ENCODE measurements around the gene SMARCA1. TPM values are rescaled to one million over a fixed set of nuclear protein-coding genes. Genes with fewer than 3 reads are reported as not detected.

Gene SMARCA1
- total and polyA plus RNA-seq, 2 of the 13 experiments (the other 11 are each of a cell fraction or from before 2014, with no cell fraction given), result 97.7 to 145 TPM

DNA sequence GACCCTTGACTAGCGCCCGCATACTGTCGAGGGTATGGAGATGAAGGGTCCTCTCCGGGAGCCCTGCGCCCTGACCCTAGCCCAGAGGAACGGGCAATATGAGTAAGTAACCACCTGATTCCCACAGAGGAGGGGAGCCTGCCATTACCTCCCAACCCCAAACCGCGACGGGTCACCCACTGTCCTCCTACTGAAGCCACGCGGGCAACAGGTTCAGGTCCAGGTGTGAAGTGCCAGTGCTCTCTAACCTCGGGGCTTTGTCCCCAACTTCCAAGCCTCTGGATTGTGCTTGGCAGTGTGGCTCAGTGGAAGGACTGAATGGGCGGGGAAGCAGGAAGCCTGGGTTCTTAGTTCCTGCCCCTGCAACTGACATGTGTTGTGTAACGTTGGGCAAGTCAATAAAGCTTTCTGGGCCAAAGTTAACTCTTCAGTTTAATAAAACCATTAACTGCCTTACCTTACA, 17.5 kb upstream of the SMARCA1 start (continued):
- TF ChIP-seq, protein P1, sequence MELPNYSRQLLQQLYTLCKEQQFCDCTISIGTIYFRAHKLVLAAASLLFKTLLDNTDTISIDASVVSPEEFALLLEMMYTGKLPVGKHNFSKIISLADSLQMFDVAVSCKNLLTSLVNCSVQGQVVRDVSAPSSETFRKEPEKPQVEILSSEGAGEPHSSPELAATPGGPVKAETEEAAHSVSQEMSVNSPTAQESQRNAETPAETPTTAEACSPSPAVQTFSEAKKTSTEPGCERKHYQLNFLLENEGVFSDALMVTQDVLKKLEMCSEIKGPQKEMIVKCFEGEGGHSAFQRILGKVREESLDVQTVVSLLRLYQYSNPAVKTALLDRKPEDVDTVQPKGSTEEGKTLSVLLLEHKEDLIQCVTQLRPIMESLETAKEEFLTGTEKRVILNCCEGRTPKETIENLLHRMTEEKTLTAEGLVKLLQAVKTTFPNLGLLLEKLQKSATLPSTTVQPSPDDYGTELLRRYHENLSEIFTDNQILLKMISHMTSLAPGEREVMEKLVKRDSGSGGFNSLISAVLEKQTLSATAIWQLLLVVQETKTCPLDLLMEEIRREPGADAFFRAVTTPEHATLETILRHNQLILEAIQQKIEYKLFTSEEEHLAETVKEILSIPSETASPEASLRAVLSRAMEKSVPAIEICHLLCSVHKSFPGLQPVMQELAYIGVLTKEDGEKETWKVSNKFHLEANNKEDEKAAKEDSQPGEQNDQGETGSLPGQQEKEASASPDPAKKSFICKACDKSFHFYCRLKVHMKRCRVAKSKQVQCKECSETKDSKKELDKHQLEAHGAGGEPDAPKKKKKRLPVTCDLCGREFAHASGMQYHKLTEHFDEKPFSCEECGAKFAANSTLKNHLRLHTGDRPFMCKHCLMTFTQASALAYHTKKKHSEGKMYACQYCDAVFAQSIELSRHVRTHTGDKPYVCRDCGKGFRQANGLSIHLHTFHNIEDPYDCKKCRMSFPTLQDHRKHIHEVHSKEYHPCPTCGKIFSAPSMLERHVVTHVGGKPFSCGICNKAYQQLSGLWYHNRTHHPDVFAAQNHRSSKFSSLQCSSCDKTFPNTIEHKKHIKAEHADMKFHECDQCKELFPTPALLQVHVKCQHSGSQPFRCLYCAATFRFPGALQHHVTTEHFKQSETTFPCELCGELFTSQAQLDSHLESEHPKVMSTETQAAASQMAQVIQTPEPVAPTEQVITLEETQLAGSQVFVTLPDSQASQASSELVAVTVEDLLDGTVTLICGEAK (IDR thresholded peaks at IDR 0.05), result peak; percentile 23; the same call in 1 of the 2 replicates
- TF ChIP-seq, protein P1 (CRISPR knock-in tag; IDR thresholded peaks at IDR 0.05), result peak; percentile 96
- no peak for TF ChIP-seq GATA4 (IDR thresholded peaks at IDR 0.05; ENCODE audit: borderline replicate concordance, low read depth)
- TF ChIP-seq, protein P2, sequence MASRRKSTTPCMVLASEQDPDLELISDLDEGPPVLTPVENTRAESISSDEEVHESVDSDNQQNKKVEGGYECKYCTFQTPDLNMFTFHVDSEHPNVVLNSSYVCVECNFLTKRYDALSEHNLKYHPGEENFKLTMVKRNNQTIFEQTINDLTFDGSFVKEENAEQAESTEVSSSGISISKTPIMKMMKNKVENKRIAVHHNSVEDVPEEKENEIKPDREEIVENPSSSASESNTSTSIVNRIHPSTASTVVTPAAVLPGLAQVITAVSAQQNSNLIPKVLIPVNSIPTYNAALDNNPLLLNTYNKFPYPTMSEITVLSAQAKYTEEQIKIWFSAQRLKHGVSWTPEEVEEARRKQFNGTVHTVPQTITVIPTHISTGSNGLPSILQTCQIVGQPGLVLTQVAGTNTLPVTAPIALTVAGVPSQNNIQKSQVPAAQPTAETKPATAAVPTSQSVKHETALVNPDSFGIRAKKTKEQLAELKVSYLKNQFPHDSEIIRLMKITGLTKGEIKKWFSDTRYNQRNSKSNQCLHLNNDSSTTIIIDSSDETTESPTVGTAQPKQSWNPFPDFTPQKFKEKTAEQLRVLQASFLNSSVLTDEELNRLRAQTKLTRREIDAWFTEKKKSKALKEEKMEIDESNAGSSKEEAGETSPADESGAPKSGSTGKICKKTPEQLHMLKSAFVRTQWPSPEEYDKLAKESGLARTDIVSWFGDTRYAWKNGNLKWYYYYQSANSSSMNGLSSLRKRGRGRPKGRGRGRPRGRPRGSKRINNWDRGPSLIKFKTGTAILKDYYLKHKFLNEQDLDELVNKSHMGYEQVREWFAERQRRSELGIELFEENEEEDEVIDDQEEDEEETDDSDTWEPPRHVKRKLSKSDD (CRISPR knock-in tag; IDR thresholded peaks at IDR 0.05; ENCODE audit: low read depth), result no peak
- TF ChIP-seq NFKBIZ (CRISPR knock-in tag; IDR thresholded peaks at IDR 0.05), result no peak
- no peak for TF ChIP-seq SIX4 (CRISPR knock-in tag; IDR thresholded peaks at IDR 0.05)
- TF ChIP-seq, protein P3, sequence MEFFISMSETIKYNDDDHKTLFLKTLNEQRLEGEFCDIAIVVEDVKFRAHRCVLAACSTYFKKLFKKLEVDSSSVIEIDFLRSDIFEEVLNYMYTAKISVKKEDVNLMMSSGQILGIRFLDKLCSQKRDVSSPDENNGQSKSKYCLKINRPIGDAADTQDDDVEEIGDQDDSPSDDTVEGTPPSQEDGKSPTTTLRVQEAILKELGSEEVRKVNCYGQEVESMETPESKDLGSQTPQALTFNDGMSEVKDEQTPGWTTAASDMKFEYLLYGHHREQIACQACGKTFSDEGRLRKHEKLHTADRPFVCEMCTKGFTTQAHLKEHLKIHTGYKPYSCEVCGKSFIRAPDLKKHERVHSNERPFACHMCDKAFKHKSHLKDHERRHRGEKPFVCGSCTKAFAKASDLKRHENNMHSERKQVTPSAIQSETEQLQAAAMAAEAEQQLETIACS (CRISPR knock-in tag; IDR thresholded peaks at IDR 0.05), result no peak
- no peak for TF ChIP-seq SP140L (CRISPR knock-in tag; IDR thresholded peaks at IDR 0.05; ENCODE audit: borderline replicate concordance)
- no peak for TF ChIP-seq ZZZ3 (CRISPR knock-in tag; IDR thresholded peaks at IDR 0.05; ENCODE audit: borderline replicate concordance)
- no peak for TF ChIP-seq ZFP62 (CRISPR knock-in tag; IDR thresholded peaks at IDR 0.05)
- TF ChIP-seq DMAP1 (CRISPR knock-in tag; IDR thresholded peaks at IDR 0.05), result 0 out of 2 replicates have a peak, but pooled peaks have one; percentile 20
- no peak for TF ChIP-seq ZNF138 (CRISPR knock-in tag; IDR thresholded peaks at IDR 0.05; ENCODE audit: low read depth)
- TF ChIP-seq, protein P4, sequence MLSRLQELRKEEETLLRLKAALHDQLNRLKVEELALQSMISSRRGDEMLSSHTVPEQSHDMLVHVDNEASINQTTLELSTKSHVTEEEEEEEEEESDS (CRISPR knock-in tag; IDR thresholded peaks at IDR 0.05; ENCODE audit: borderline replicate concordance), result no peak
- TF ChIP-seq ZMYM4 (CRISPR knock-in tag; IDR thresholded peaks at IDR 0.05), result peak; percentile 45
- no peak for TF ChIP-seq HIVEP1 (CRISPR knock-in tag; IDR thresholded peaks at IDR 0.05)
- TF ChIP-seq, protein P5, sequence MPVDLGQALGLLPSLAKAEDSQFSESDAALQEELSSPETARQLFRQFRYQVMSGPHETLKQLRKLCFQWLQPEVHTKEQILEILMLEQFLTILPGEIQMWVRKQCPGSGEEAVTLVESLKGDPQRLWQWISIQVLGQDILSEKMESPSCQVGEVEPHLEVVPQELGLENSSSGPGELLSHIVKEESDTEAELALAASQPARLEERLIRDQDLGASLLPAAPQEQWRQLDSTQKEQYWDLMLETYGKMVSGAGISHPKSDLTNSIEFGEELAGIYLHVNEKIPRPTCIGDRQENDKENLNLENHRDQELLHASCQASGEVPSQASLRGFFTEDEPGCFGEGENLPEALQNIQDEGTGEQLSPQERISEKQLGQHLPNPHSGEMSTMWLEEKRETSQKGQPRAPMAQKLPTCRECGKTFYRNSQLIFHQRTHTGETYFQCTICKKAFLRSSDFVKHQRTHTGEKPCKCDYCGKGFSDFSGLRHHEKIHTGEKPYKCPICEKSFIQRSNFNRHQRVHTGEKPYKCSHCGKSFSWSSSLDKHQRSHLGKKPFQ (CRISPR knock-in tag; IDR thresholded peaks at IDR 0.05; ENCODE audit: insufficient replicate concordance), result no peak
